Fibroblast of mammary gland (primary cell): ENCODE results near the gene ORM1.

Experiments used
- DNase-seq: peaks from one replicate; pipeline ENCODE4 v3.0.0-alpha.2; 2010; ENCODE audit warnings: low read depth
- H3K4me3 ChIP-seq: 2 replicates; pipeline ENCODE4 v1.5.1; 2011; ENCODE audit warnings: low read depth, mild to moderate bottlenecking, low read length, moderate library complexity; ENCODE audit not compliant: control insufficient read depth
- CTCF ChIP-seq: conservative IDR thresholded peaks from 2 replicates; pipeline ENCODE4 v1.5.1; 2011; ENCODE audit warnings: low read depth, low read length, inconsistent platforms; ENCODE audit not compliant: control insufficient read depth, insufficient read depth

The ORM1 gene

GRCh38 chr9:114282926-114283325 lies 40.0 kb upstream of the ORM1 start:
- DNase-seq, result peak; percentile 93
- H3K4me3 ChIP-seq, result no peak overlapping the region
- no peak for TF ChIP-seq CTCF

GRCh38 chr9:114283551-114284111 lies 39.3 kb upstream of the ORM1 start:
- no peak for TF ChIP-seq CTCF
- DNase-seq, result no peak

GRCh38 chr9:114284316-114285060 lies 38.4 kb upstream of the ORM1 start:
- no peak for TF ChIP-seq CTCF
- no peak for DNase-seq
- H3K4me3 ChIP-seq, result no peak overlapping the region

More at GRCh38 chr9:114283551-114284111, 39.3 kb upstream of the ORM1 start:
- H3K4me3 ChIP-seq, result no peak overlapping the region

- DNase-seq, result peak; percentile 93
- H3K4me3 ChIP-seq, result no peak overlapping the region
- no peak for TF ChIP-seq CTCF
These were observed 37.6 kb upstream of the ORM1 start for GRCh38 chr9:114285166-114285867.

- TF ChIP-seq CTCF, result no peak
- H3K4me3 ChIP-seq, result no peak overlapping the region
- DNase-seq, result no peak
These were observed 36.7 kb upstream of the ORM1 start for GRCh38 chr9:114286146-114286679.

GRCh38 chr9:114287001-114287762 lies 35.7 kb upstream of the ORM1 start:
- DNase-seq, result no peak
- TF ChIP-seq CTCF, result no peak
- H3K4me3 ChIP-seq, result no peak overlapping the region
